SK-N-SH treated with all-trans-retinoic acid at 6 μM for 48 hours (cell line): ENCODE measurements around the gene HTR7.
"Not testable (repeated sequence)": the region's sequence is repeated elsewhere in the genome, so short reads cannot be mapped to it uniquely, and the experiment has no call there.

Source experiments
- ATAC-seq: fragments of 200-7000 bp; cut with Tn5 transposase; 3 replicates; pipeline ENCODE4 v1.9.1; 2020; ENCODE audit warnings: mild to moderate bottlenecking, moderate library complexity
- BACH2 ChIP-seq: fragments of 250-450 bp; sonication (Bioruptor Pico); IDR thresholded peaks from 2 replicates; pipeline ENCODE4 v1.9.0; 2021; ENCODE audit warnings: mild to moderate bottlenecking, borderline replicate concordance
- CSDC2 ChIP-seq: fragments of 250-450 bp; sonication (Bioruptor Pico); IDR thresholded peaks from 2 replicates; pipeline ENCODE4 v1.5.0; 2020; ENCODE audit warnings: mild to moderate bottlenecking, moderate library complexity
- ESRRG ChIP-seq: fragments of 250-450 bp; sonication (Bioruptor Pico); IDR thresholded peaks from 2 replicates; pipeline ENCODE4 v1.6.1; 2021; ENCODE audit warnings: mild to moderate bottlenecking
- GLIS3 ChIP-seq: fragments of 250-450 bp; sonication (Bioruptor Pico); IDR thresholded peaks from 2 replicates; pipeline ENCODE4 v1.5.0; 2020; ENCODE audit warnings: mild to moderate bottlenecking, moderate library complexity
- ISL1 ChIP-seq: fragments of 250-450 bp; sonication (Bioruptor Pico); IDR thresholded peaks from 2 replicates; pipeline ENCODE4 v2.1.2; 2022; ENCODE audit warnings: mild to moderate bottlenecking, moderate library complexity
- OSR1 ChIP-seq: fragments of 250-450 bp; sonication (Bioruptor Pico); IDR thresholded peaks from 2 replicates; pipeline ENCODE4 v1.8.0; 2022; ENCODE audit warnings: moderate library complexity, mild to moderate bottlenecking, inconsistent platforms
- PPARA ChIP-seq: fragments of 250-450 bp; sonication (Bioruptor Pico); IDR thresholded peaks from 2 replicates; pipeline ENCODE4 v1.5.0; 2020; ENCODE audit warnings: mild to moderate bottlenecking, borderline replicate concordance
- SNAI2 ChIP-seq: fragments of 250-450 bp; sonication (Bioruptor Pico); IDR thresholded peaks from 2 replicates; pipeline ENCODE4 v1.5.0; 2020; ENCODE audit warnings: mild to moderate bottlenecking, moderate library complexity
- TCF4 ChIP-seq: fragments of 250-450 bp; sonication (Bioruptor Pico); IDR thresholded peaks from 2 replicates; pipeline ENCODE4 v1.8.0; 2021; ENCODE audit warnings: mild to moderate bottlenecking, moderate library complexity, borderline replicate concordance
- TOX ChIP-seq: fragments of 250-450 bp; sonication (Bioruptor Pico); IDR thresholded peaks from 2 replicates; pipeline ENCODE4 v1.8.0; 2021; ENCODE audit warnings: mild to moderate bottlenecking, moderate library complexity, borderline replicate concordance
- ZC3H10 ChIP-seq: fragments of 250-450 bp; sonication (Bioruptor Pico); IDR thresholded peaks from 2 replicates; pipeline ENCODE4 v1.5.1; 2021; ENCODE audit warnings: mild to moderate bottlenecking, moderate library complexity
- ZFP3 ChIP-seq: fragments of 250-450 bp; sonication (Bioruptor Pico); IDR thresholded peaks from 2 replicates; pipeline ENCODE4 v1.5.0; 2020; ENCODE audit warnings: mild to moderate bottlenecking, moderate library complexity
- ZFP30 ChIP-seq: fragments of 450-650 bp; formaldehyde crosslinking; IDR thresholded peaks from 2 replicates; pipeline ENCODE4 v1.5.0; 2022; ENCODE audit warnings: mild to moderate bottlenecking, moderate library complexity
- ZNF565 ChIP-seq: fragments of 450-650 bp; formaldehyde crosslinking; conservative IDR thresholded peaks from 2 replicates; pipeline ENCODE4 v1.5.0; 2020; ENCODE audit warnings: low read depth, mild to moderate bottlenecking, moderate library complexity
- ZNF8 ChIP-seq: fragments of 450-650 bp; formaldehyde crosslinking; IDR thresholded peaks from 2 replicates; pipeline ENCODE4 v1.5.0; 2020; ENCODE audit warnings: mild to moderate bottlenecking, moderate library complexity
- TF ChIP-seq, protein P1 (sequence below): fragments of 250-450 bp; sonication (Bioruptor Pico); IDR thresholded peaks from 2 replicates; pipeline ENCODE4 v1.5.1; 2020; ENCODE audit warnings: low read depth, mild to moderate bottlenecking, moderate library complexity
- TF ChIP-seq, protein P2 (sequence below): fragments of 250-450 bp; sonication (Bioruptor Pico); IDR thresholded peaks from 2 replicates; pipeline ENCODE4 v1.8.0; 2021; ENCODE audit warnings: low read depth, mild to moderate bottlenecking, moderate library complexity, borderline replicate concordance
- TF ChIP-seq, protein P3 (sequence below): fragments of 250-450 bp; sonication (Bioruptor Pico); IDR thresholded peaks from 2 replicates; pipeline ENCODE4 v1.5.0; 2020; ENCODE audit warnings: mild to moderate bottlenecking, moderate library complexity

Gene HTR7

DNA sequence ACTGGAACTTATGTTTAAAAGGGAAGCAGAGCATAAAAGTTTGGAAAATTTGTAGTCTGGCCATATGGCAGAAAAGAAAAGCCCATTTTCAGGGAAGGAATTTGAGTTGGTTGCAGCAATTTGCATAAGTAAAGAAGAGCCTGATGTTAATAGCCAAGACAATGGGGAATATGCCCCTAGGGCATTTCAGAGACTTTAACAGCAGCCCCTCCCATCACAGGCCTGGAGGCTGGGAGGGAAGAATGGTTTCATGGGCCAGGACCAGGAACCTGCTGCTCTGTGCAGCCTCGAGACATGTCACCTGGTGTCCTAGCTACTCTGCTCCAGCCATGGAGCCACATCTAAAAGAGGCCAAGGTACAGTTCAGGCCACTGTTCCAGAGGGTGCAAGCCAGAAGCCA, 35.3 kb downstream of the HTR7 start:
- TF ChIP-seq, protein P1, sequence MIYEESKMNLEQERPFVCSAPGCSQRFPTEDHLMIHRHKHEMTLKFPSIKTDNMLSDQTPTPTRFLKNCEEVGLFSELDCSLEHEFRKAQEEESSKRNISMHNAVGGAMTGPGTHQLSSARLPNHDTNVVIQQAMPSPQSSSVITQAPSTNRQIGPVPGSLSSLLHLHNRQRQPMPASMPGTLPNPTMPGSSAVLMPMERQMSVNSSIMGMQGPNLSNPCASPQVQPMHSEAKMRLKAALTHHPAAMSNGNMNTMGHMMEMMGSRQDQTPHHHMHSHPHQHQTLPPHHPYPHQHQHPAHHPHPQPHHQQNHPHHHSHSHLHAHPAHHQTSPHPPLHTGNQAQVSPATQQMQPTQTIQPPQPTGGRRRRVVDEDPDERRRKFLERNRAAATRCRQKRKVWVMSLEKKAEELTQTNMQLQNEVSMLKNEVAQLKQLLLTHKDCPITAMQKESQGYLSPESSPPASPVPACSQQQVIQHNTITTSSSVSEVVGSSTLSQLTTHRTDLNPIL, result no peak
- TF ChIP-seq, all 23 proteins: peak for 0
- no peak for ATAC-seq

DNA sequence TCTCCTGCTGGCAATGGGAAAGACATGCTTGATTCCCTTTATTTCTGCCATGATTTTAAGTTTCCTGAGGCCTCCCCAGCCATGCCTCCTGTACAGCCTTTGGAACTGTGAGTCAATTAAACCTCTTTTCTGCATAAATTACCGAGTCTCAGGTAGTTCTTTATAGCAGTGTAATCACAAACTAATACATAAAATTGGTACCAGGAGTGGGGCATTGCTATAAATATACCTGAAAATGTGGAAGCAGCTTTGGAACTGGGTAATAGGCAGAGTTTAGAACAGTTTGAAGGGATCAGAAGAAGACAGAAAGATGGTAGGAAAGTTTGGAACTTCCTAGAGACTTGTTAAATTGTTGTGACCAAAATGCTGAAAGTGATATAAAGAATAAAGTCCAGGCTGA, 36.0 kb downstream of the HTR7 start:
- ATAC-seq, result not testable (repeated sequence)

DNA sequence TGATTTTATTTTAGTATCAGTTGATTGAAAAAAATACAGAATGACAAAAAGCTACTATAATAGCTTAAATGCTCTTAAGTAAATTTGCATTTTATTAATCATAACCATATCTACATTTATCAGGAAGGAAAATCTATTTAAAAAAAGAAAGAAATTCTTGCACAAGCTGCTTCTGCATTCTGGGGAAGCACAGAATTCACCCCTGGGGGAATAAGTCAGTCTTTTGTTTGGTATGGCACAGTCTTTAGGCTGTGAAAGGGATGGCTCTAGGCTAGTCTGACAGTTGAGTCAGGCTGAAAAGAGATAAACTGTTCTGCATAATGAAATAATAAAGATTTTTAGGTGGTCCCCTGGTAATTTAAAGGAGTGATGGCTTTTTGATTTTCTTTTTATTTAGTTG, 37.9 kb downstream of the HTR7 start:
- no peak for ATAC-seq
- TF ChIP-seq SNAI2 (CRISPR knock-in tag), result no peak
- no peak for TF ChIP-seq TOX
- TF ChIP-seq, protein P2, sequence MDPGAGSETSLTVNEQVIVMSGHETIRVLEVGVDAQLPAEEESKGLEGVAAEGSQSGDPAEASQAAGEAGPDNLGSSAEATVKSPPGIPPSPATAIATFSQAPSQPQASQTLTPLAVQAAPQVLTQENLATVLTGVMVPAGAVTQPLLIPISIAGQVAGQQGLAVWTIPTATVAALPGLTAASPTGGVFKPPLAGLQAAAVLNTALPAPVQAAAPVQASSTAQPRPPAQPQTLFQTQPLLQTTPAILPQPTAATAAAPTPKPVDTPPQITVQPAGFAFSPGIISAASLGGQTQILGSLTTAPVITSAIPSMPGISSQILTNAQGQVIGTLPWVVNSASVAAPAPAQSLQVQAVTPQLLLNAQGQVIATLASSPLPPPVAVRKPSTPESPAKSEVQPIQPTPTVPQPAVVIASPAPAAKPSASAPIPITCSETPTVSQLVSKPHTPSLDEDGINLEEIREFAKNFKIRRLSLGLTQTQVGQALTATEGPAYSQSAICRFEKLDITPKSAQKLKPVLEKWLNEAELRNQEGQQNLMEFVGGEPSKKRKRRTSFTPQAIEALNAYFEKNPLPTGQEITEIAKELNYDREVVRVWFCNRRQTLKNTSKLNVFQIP (CRISPR knock-in tag), result no peak
- TF ChIP-seq CSDC2 (CRISPR knock-in tag), result no peak
- no peak for TF ChIP-seq ISL1 (CRISPR knock-in tag)
- TF ChIP-seq ZFP3 (CRISPR knock-in tag), result no peak
- TF ChIP-seq ZFP30 (CRISPR knock-in tag), result no peak
- TF ChIP-seq PPARA, result no peak

DNA sequence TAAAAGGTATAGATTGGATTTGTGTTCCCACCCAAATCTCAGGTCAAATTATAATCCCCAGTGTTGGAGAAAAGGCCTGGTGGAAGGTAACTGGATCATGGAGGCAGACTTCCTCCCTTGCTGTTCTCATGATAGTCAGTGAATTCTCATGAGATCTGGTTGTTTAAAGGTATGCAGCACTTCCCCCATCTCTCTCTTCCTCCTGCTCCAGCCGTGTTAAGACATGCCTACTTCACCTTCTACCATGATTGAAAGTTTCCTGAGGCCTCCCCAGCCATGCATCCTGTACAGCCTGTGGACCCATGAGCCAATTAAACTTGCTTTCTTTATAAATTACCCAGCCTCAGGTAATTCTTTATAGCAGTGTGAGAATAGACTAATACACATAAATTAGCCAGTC, 39.1 kb downstream of the HTR7 start:
- ATAC-seq, result no peak

DNA sequence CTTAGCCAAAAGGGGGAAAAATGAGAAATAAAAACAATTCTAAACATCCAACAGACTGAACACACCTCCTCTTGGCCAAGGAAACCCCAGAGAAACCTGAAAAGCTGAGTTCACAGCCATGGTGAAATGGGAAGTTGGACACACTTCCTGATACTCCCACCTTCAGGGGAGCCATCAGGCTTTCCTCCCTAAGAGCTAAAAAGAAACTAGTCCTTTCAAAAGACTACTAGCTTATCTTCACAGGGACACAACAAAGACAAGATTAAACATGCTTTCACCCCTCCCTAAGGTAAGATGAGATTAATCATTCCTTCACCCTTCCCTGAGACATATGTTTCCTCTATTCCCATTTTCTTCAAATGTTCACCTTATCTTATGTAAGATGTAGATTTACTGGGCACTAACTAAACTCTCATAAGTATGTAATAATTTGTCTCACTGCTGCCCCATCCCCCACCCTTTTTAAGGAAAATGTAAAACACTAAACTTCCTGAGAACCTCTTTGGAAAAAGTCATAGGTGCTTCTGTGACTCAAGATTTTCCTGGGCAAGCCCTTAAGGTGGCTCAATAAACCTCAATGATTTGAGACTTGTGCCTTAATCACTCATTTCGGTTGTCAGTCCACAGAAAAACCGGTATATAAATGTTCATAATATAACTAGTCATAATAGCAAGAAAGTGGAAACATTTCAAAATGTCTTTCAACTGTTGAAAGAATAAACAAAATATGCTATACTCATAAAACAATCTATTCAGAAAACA, 40.5 kb downstream of the HTR7 start:
- no peak for ATAC-seq
- TF ChIP-seq ZC3H10 (no peak), ZNF565 (no peak), ZFP3 (CRISPR knock-in tag) (no peak)

More for the DNA sequence above, 39.1 kb downstream of the HTR7 start:
- TF ChIP-seq ZFP30 (CRISPR knock-in tag) (no peak), ISL1 (CRISPR knock-in tag) (no peak), ZFP3 (CRISPR knock-in tag) (no peak), SNAI2 (CRISPR knock-in tag) (no peak), ZC3H10 (no peak), BACH2 (CRISPR knock-in tag) (no peak), TCF4 (CRISPR knock-in tag) (no peak)
- TF ChIP-seq, protein P2 (CRISPR knock-in tag), result no peak

DNA sequence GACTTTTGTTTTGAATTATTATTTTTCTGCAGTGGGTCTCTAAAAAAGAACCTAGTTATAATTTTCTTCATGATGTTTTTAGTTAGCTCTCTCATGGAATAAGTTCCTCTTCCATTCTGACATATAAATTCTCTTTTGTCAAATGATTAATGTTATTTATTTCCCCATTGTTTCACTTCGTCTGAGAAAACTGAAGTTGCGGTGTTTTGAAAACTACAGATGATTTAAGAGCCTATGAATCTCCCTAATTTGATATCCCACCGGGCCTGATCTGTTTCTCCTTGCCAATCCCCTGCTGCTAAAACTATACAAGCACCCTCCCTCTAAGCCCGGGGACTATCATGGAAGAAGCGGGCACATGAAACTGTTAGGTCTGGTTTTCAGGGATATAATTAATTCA, 41.4 kb downstream of the HTR7 start:
- TF ChIP-seq CSDC2 (CRISPR knock-in tag) (no peak), SNAI2 (CRISPR knock-in tag) (no peak), BACH2 (CRISPR knock-in tag) (no peak), OSR1 (CRISPR knock-in tag) (no peak), ZC3H10 (no peak), ESRRG (no peak), ISL1 (CRISPR knock-in tag) (no peak), ZNF8 (CRISPR knock-in tag) (no peak), ZFP3 (CRISPR knock-in tag) (no peak), GLIS3 (CRISPR knock-in tag) (no peak)
- TF ChIP-seq, protein P2 (CRISPR knock-in tag), result no peak
- TF ChIP-seq, protein P3, sequence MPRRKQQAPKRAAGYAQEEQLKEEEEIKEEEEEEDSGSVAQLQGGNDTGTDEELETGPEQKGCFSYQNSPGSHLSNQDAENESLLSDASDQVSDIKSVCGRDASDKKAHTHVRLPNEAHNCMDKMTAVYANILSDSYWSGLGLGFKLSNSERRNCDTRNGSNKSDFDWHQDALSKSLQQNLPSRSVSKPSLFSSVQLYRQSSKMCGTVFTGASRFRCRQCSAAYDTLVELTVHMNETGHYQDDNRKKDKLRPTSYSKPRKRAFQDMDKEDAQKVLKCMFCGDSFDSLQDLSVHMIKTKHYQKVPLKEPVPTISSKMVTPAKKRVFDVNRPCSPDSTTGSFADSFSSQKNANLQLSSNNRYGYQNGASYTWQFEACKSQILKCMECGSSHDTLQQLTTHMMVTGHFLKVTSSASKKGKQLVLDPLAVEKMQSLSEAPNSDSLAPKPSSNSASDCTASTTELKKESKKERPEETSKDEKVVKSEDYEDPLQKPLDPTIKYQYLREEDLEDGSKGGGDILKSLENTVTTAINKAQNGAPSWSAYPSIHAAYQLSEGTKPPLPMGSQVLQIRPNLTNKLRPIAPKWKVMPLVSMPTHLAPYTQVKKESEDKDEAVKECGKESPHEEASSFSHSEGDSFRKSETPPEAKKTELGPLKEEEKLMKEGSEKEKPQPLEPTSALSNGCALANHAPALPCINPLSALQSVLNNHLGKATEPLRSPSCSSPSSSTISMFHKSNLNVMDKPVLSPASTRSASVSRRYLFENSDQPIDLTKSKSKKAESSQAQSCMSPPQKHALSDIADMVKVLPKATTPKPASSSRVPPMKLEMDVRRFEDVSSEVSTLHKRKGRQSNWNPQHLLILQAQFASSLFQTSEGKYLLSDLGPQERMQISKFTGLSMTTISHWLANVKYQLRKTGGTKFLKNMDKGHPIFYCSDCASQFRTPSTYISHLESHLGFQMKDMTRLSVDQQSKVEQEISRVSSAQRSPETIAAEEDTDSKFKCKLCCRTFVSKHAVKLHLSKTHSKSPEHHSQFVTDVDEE (CRISPR knock-in tag), result no peak
- ATAC-seq, result no peak
